ENCODE data around the gene WDR64.

DNA sequence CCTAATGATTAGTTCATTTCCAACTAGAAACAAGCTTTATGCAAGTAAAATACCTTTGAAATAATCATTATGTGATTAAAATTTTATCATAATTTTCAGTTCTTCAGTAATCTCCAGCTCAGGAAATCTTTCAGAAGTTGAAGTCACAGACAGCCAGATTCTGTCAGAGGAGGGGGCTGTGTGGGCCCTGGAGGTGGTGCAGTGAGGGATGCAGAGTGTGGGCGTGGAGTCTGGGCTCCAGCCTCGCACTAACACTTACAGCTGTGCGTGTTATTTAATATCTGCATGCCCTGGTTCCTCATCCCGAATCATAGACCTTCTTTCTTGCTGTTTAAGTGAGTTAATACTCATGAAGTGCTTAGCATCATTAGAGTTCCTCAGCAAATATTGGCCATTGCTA lies 23.9 kb downstream of the WDR64 start:
- TF ChIP-seq, protein P1, sequence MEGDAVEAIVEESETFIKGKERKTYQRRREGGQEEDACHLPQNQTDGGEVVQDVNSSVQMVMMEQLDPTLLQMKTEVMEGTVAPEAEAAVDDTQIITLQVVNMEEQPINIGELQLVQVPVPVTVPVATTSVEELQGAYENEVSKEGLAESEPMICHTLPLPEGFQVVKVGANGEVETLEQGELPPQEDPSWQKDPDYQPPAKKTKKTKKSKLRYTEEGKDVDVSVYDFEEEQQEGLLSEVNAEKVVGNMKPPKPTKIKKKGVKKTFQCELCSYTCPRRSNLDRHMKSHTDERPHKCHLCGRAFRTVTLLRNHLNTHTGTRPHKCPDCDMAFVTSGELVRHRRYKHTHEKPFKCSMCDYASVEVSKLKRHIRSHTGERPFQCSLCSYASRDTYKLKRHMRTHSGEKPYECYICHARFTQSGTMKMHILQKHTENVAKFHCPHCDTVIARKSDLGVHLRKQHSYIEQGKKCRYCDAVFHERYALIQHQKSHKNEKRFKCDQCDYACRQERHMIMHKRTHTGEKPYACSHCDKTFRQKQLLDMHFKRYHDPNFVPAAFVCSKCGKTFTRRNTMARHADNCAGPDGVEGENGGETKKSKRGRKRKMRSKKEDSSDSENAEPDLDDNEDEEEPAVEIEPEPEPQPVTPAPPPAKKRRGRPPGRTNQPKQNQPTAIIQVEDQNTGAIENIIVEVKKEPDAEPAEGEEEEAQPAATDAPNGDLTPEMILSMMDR (IDR thresholded peaks at IDR 0.05), result no peak
- TF ChIP-seq POLR2AphosphoS5 (IDR thresholded peaks at IDR 0.05), result no peak
